OCI-LY3 (cell line): ENCODE results near the gene PSMA1.

Experiments used
- CTCF ChIP-seq: fragments of 200-600, 300-600 bp; sonication (generic); IDR thresholded peaks from 2 replicates; pipeline ENCODE4 v1.5.1; 2014; ENCODE audit warnings: antibody characterized with exemption, low read length, low read depth
- EZH2phosphoT487 ChIP-seq: fragments of 200-600 bp; shearing (Covaris generic); IDR thresholded peaks from 2 replicates; pipeline ENCODE4 v1.6.1; 2018; ENCODE audit warnings: antibody characterized with exemption, mixed run types, low read depth

- no peak for TF ChIP-seq CTCF
- TF ChIP-seq EZH2phosphoT487: no peak
Observed at GRCh38 chr11:14463623-14464022, 56.6 kb downstream of the PSMA1 start.
